GM19240 (cell line): ENCODE measurements around the gene SERINC4.
"Not testable (repeated sequence)": the region's sequence is repeated elsewhere in the genome, so short reads cannot be mapped to it uniquely, and the experiment has no call there.

Experiments
- DNase-seq: peaks from one replicate; pipeline ENCODE4 v3.0.0; 2011; ENCODE audit warnings: low spot score; ENCODE audit not compliant: insufficient read length

The SERINC4 gene

GRCh38 chr15:43762824-43763223, 37.2 kb downstream of the SERINC4 start:
- no peak for DNase-seq

GRCh38 chr15:43751885-43752284, 48.1 kb downstream of the SERINC4 start:
- no peak for DNase-seq

GRCh38 chr15:43749690-43750345, 50.2 kb downstream of the SERINC4 start:
- DNase-seq = no peak

- no peak for DNase-seq
Observed at GRCh38 chr15:43748376-43748775, 51.6 kb downstream of the SERINC4 start.

- not testable (repeated sequence) for DNase-seq
Observed at GRCh38 chr15:43746903-43747309, 53.1 kb downstream of the SERINC4 start.

- peak; percentile 53 for DNase-seq
Observed at GRCh38 chr15:43746245-43746902, 53.6 kb downstream of the SERINC4 start, which contains the start of gene PDIA3. TSS of gene PDIA3 (plus strand) at chr15:43746438. CDS start at chr15:43746540, 102 bp downstream.
